ENCODE measurements around the gene MAGI1.

Gene MAGI1

GRCh38 chr3:66053550-66054094 is 14.9 kb upstream of the MAGI1 start:
- no peaks in the 10 kb centered on the region for H3K9me3 ChIP-seq (ENCODE audit: control insufficient read depth, low read length)
- no peak overlapping the region for H3K23ac ChIP-seq (ENCODE audit: low read length in 2 of 2)
- H2AFZ ChIP-seq (ENCODE audit: low read depth, low read length) = no peak overlapping the region
- no peak overlapping the region for H3K18ac ChIP-seq (ENCODE audit: low read depth in 1 of 2, low read length in 2 of 2)
- H3K36me3 ChIP-seq (ENCODE audit: control insufficient read depth in 1 of 2, insufficient read depth in 2 of 2, low read depth in 1 of 2, low read length in 2 of 2) = no peaks in the 10 kb centered on the region
- H3K9ac ChIP-seq (ENCODE audit: low read length) = peak overlapping the region; percentile 62
- no peak overlapping the region for H4K91ac ChIP-seq (ENCODE audit: low read length)
- no peak overlapping the region for H2BK12ac ChIP-seq (ENCODE audit: low read length in 2 of 2)
- H2BK15ac ChIP-seq (ENCODE audit: low read depth, poor library complexity, severe bottlenecking) = no peak overlapping the region
- no peak overlapping the region for H2BK120ac ChIP-seq (ENCODE audit: low read depth, low read length)
- no peaks in the 10 kb centered on the region for H3K79me1 ChIP-seq (replicated peaks; ENCODE audit: low read length, poor library complexity, severe bottlenecking)
- DNase-seq = no peak
- H3K14ac ChIP-seq (ENCODE audit: low read length in 2 of 2) = no peak overlapping the region
- no peak overlapping the region for H3K4me3 ChIP-seq (ENCODE audit: insufficient read depth in 1 of 2, low read depth in 1 of 2, low read length in 2 of 2)
- H3K4me2 ChIP-seq (ENCODE audit: low read length, poor library complexity, severe bottlenecking) = no peak overlapping the region
- no peaks in the 10 kb centered on the region for H3K4me1 ChIP-seq (ENCODE audit: control insufficient read depth, insufficient read depth, low read depth, low read length)
- H3K27me3 ChIP-seq (ENCODE audit: control insufficient read depth in 1 of 2, insufficient read depth in 1 of 2, low read length in 2 of 2) = no peaks in the 10 kb centered on the region
- no peak overlapping the region for H3K27ac ChIP-seq (ENCODE audit: low read length, poor library complexity, severe bottlenecking)
- H2BK5ac ChIP-seq (ENCODE audit: low read depth, low read length, poor library complexity, severe bottlenecking) = no peak overlapping the region
- WGBS = 84% methylated on average over 6 of the region's 7 CpGs
- no peak overlapping the region for H3K4ac ChIP-seq (ENCODE audit: low read depth in 1 of 2, low read length in 2 of 2)
- no peak overlapping the region for H4K8ac ChIP-seq (ENCODE audit: low read length)
- no peak overlapping the region for H2AK5ac ChIP-seq (ENCODE audit: low read length, severe bottlenecking)

DNA sequence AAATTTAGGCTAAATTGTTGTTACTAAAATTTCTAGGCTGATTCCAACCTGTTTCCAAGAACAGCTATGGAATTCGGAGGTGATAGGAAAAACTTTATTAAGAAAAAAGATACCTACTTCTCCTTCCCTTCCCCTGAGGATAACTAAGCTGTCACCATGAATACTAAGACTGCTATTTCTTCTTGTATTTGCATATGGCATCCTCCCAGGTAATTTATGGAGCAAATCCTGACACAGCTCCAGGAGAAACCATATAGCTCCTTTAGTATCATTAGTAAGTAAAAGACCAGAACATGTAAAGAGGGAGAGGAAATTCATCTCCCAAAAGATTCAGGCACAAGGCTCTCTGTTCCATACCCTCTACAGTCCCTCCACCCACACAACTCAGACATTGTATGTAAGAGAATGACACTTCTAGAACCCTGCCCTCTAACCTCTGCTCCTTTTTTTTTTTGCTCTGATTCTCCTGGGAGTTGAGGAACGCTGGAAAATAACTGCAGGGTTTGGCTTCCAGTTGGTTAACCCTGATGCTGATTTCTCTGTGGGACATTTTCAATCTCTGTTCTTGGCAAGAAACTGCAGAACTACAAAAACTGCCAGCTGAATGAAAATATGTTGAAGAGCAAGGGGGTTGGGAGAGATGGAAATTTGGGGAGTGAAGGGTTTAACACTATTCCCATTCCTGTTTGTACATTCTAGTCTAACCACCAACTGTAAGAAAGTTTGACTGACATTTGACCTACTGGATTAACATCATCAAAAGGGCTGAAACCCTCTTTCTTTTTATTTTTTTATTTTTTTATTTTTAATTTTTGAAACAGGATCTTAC is 14.2 kb upstream of the MAGI1 start:
- H3K27ac ChIP-seq (ENCODE audit: low read length, poor library complexity, severe bottlenecking) = no peak overlapping the region
- H3K4me2 ChIP-seq (ENCODE audit: low read length, poor library complexity, severe bottlenecking) = no peak overlapping the region

GRCh38 chr3:66050821-66051220 is 12.1 kb upstream of the MAGI1 start:
- Histone ChIP-seq H4K8ac (ENCODE audit: low read length) (no peak overlapping the region), H3K27ac (ENCODE audit: low read length, poor library complexity, severe bottlenecking) (no peak overlapping the region), H2AFZ (ENCODE audit: low read depth, low read length) (no peak overlapping the region), H3K79me1 (replicated peaks; ENCODE audit: low read length, poor library complexity, severe bottlenecking) (no peaks in the 10 kb centered on the region), H3K14ac (ENCODE audit: low read length in 2 of 2) (no peak overlapping the region), H2BK5ac (ENCODE audit: low read depth, low read length, poor library complexity, severe bottlenecking) (no peak overlapping the region), H2AK5ac (ENCODE audit: low read length, severe bottlenecking) (no peak overlapping the region), H3K4me3 (ENCODE audit: insufficient read depth in 1 of 2, low read depth in 1 of 2, low read length in 2 of 2) (no peak overlapping the region), H3K4ac (ENCODE audit: low read depth in 1 of 2, low read length in 2 of 2) (no peak overlapping the region), H4K91ac (ENCODE audit: low read length) (no peak overlapping the region), H3K9ac (ENCODE audit: low read length) (no peak overlapping the region), H3K27me3 (ENCODE audit: control insufficient read depth in 1 of 2, insufficient read depth in 1 of 2, low read length in 2 of 2) (no peaks in the 10 kb centered on the region), H2BK120ac (ENCODE audit: low read depth, low read length) (no peak overlapping the region), H3K23ac (ENCODE audit: low read length in 2 of 2) (no peak overlapping the region), H3K4me1 (ENCODE audit: control insufficient read depth, insufficient read depth, low read depth, low read length) (peaks cover 2% of the 10 kb centered on the region), H3K9me3 (ENCODE audit: control insufficient read depth, low read length) (no peaks in the 10 kb centered on the region), H2BK12ac (ENCODE audit: low read length in 2 of 2) (no peak overlapping the region), H3K36me3 (ENCODE audit: control insufficient read depth in 1 of 2, insufficient read depth in 2 of 2, low read depth in 1 of 2, low read length in 2 of 2) (no peaks in the 10 kb centered on the region), H3K4me2 (ENCODE audit: low read length, poor library complexity, severe bottlenecking) (no peak overlapping the region), H2BK15ac (ENCODE audit: low read depth, poor library complexity, severe bottlenecking) (no peak overlapping the region), H3K18ac (ENCODE audit: low read depth in 1 of 2, low read length in 2 of 2) (no peak overlapping the region)
- 100% methylated on average over 1 of the region's 2 CpGs for WGBS
- no peak for DNase-seq

More for the DNA sequence above, 14.2 kb upstream of the MAGI1 start:
- Histone ChIP-seq H3K4me3 (ENCODE audit: insufficient read depth in 1 of 2, low read depth in 1 of 2, low read length in 2 of 2) (no peak overlapping the region), H3K18ac (ENCODE audit: low read depth in 1 of 2, low read length in 2 of 2) (no peak overlapping the region), H4K8ac (ENCODE audit: low read length) (no peak overlapping the region), H2BK12ac (ENCODE audit: low read length in 2 of 2) (no peak overlapping the region), H3K4ac (ENCODE audit: low read depth in 1 of 2, low read length in 2 of 2) (no peak overlapping the region), H3K79me1 (replicated peaks; ENCODE audit: low read length, poor library complexity, severe bottlenecking) (no peaks in the 10 kb centered on the region), H2BK5ac (ENCODE audit: low read depth, low read length, poor library complexity, severe bottlenecking) (no peak overlapping the region), H4K91ac (ENCODE audit: low read length) (no peak overlapping the region), H3K4me1 (ENCODE audit: control insufficient read depth, insufficient read depth, low read depth, low read length) (no peaks in the 10 kb centered on the region), H2BK120ac (ENCODE audit: low read depth, low read length) (no peak overlapping the region), H3K14ac (ENCODE audit: low read length in 2 of 2) (no peak overlapping the region), H2BK15ac (ENCODE audit: low read depth, poor library complexity, severe bottlenecking) (no peak overlapping the region), H2AK5ac (ENCODE audit: low read length, severe bottlenecking) (no peak overlapping the region), H3K36me3 (ENCODE audit: control insufficient read depth in 1 of 2, insufficient read depth in 2 of 2, low read depth in 1 of 2, low read length in 2 of 2) (no peaks in the 10 kb centered on the region), H2AFZ (ENCODE audit: low read depth, low read length) (no peak overlapping the region), H3K23ac (ENCODE audit: low read length in 2 of 2) (no peak overlapping the region), H3K9me3 (ENCODE audit: control insufficient read depth, low read length) (no peaks in the 10 kb centered on the region), H3K9ac (ENCODE audit: low read length) (peak overlapping the region; percentile 62), H3K27me3 (ENCODE audit: control insufficient read depth in 1 of 2, insufficient read depth in 1 of 2, low read length in 2 of 2) (no peaks in the 10 kb centered on the region)
- no peak for DNase-seq
- 81% methylated on average over 2 of the region's 2 CpGs for WGBS

- Histone ChIP-seq H2BK120ac (ENCODE audit: low read depth, low read length) (no peak overlapping the region), H2AK5ac (ENCODE audit: low read length, severe bottlenecking) (no peak overlapping the region), H3K9ac (ENCODE audit: low read length) (no peak overlapping the region), H3K27me3 (ENCODE audit: control insufficient read depth in 1 of 2, insufficient read depth in 1 of 2, low read length in 2 of 2) (no peaks in the 10 kb centered on the region), H3K4me3 (ENCODE audit: insufficient read depth in 1 of 2, low read depth in 1 of 2, low read length in 2 of 2) (no peak overlapping the region), H3K18ac (ENCODE audit: low read depth in 1 of 2, low read length in 2 of 2) (no peak overlapping the region), H3K79me1 (replicated peaks; ENCODE audit: low read length, poor library complexity, severe bottlenecking) (no peaks in the 10 kb centered on the region), H2BK5ac (ENCODE audit: low read depth, low read length, poor library complexity, severe bottlenecking) (no peak overlapping the region), H3K14ac (ENCODE audit: low read length in 2 of 2) (no peak overlapping the region), H3K9me3 (ENCODE audit: control insufficient read depth, low read length) (no peaks in the 10 kb centered on the region), H3K4me2 (ENCODE audit: low read length, poor library complexity, severe bottlenecking) (no peak overlapping the region), H2AFZ (ENCODE audit: low read depth, low read length) (no peak overlapping the region), H2BK15ac (ENCODE audit: low read depth, poor library complexity, severe bottlenecking) (no peak overlapping the region), H3K36me3 (ENCODE audit: control insufficient read depth in 1 of 2, insufficient read depth in 2 of 2, low read depth in 1 of 2, low read length in 2 of 2) (no peaks in the 10 kb centered on the region), H3K4me1 (ENCODE audit: control insufficient read depth, insufficient read depth, low read depth, low read length) (peaks cover 2% of the 10 kb centered on the region), H4K91ac (ENCODE audit: low read length) (no peak overlapping the region), H3K23ac (ENCODE audit: low read length in 2 of 2) (no peak overlapping the region), H2BK12ac (ENCODE audit: low read length in 2 of 2) (no peak overlapping the region), H4K8ac (ENCODE audit: low read length) (no peak overlapping the region), H3K27ac (ENCODE audit: low read length, poor library complexity, severe bottlenecking) (peak overlapping the region; percentile 35), H3K4ac (ENCODE audit: low read depth in 1 of 2, low read length in 2 of 2) (no peak overlapping the region)
- DNase-seq = no peak
Observed at GRCh38 chr3:66048051-66048395, 9.3 kb upstream of the MAGI1 start.
